Activated CD4-positive, alpha-beta T cell treated with anti-CD3 and anti-CD28 coated beads for 1 hour (primary cell): ENCODE measurements around the gene PKNOX2.

Experiments used
- DNase-seq: peaks from one replicate; pipeline ENCODE4 v3.0.0-alpha.2; 2020

PKNOX2 gene

DNA sequence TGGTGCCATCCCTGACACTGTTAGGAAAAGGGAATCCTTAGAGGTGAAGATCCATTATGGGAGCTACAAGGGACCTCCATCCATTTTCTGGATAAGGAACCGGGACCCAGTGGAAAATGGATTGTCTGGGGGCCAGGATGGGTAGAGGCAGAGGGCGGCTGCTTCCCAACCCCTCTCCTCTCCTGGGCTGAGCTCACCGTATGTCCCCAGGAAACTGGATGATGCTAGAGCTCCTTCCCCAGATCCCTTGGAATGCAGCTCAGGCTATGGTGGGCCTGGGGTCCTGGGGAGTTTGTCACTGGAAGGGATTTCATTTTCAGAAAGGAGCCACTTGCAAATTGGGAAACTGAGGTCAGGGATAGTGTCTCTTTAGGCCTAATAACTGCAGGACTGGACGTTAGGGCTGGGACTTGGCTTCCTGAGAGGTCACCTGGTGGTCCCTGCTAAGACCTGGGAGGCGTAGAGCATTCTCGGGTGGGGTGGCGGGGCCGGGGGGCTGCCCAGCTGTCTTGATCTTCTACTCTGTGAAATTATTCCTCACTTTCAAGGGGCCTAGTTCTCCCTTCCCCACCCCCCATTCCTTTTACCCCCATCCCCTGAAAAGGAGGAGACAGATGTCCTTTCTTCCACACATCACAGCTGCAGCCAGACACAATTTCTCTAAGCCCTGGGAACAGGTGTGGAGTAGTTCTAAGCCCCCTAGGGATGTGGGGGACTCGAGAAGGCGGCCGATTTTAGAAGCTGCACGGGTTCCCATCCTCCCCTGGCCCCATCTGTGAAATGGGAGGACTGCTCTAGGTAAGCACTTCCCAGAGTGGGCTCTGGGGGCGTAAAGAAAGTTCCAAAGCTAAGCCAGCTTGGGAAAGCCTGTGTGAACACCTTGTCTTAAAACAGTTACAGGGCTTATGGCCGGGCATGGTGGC is 99.8 kb downstream of the PKNOX2 start:
- DNase-seq: no peak

- DNase-seq: no peak
Measured at GRCh38 chr11:125267548-125267947, 103.0 kb downstream of the PKNOX2 start.

DNA sequence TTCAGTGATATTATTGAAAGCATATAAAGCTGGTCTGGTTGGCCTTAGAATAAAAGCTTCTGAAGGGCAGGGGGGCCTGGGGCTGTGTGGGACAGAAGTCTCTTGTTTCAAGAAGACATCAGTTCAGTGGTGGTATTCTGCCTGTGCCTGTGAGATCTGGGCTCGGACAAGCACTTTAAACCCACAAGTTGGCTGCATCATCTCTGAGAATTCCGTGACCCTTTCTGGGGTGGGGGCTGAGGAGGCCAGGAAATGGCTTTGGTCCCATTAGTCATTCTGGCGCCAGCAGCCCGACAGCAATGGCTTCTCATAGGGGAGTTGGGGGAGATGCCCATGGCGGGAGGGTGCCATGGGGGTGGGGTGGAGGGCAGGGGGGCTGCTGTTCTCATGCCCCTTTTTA is 104.1 kb downstream of the PKNOX2 start:
- no peak for DNase-seq

DNA sequence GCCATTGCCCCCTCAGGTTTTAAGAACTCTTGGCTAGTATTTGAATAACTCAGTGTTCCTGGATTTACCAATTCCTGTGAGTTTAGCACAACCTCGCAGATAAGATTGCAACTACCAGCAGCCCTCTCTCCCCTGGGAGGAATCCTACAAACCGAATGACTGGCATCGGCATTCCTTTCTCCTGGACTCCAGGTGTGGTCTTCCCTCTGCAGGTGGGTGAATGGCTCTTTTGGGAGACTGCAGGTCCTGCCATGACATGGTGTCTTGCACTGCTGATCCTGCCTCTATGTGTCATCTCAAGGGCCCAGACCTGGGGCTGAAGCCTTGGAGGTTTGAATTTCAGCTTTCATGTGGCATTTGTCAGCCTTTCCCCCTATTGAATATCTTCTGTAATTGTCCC is 105.6 kb downstream of the PKNOX2 start:
- no peak for DNase-seq

GRCh38 chr11:125270711-125271110 is 106.2 kb downstream of the PKNOX2 start:
- no peak for DNase-seq

DNA sequence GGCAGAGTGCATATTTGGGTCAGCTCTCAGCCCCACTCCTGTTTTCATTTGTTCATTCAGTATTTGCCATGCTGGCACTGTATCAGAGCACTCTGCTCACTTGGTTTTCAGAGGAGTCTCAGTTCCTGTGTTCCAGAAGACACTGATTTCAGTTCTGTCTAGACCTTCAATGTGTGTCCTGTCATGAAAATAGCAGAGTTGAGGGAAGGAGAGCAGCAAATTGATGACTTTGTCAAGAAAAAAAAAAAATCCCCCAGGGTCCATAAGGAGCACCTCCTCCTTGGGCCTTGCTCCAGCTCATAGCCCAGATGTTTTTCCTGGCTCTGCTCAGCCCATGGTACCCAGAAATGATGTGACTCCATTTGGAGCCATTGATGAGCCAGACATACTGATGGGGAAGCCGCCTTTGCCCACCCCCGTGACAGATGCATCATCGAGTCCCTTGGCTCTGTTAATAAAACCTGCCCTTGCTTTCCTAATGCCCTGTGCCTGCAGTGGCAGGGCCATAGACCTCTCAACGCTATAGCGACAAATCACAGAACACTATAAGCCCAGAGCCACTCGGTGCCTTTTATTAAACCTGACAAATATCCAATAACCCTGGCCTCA is 107.0 kb downstream of the PKNOX2 start:
- DNase-seq: no peak

- no peak for DNase-seq
Measured at GRCh38 chr11:125272092-125272491, 107.5 kb downstream of the PKNOX2 start.

GRCh38 chr11:125272821-125273220 is 108.3 kb downstream of the PKNOX2 start:
- no peak for DNase-seq

DNA sequence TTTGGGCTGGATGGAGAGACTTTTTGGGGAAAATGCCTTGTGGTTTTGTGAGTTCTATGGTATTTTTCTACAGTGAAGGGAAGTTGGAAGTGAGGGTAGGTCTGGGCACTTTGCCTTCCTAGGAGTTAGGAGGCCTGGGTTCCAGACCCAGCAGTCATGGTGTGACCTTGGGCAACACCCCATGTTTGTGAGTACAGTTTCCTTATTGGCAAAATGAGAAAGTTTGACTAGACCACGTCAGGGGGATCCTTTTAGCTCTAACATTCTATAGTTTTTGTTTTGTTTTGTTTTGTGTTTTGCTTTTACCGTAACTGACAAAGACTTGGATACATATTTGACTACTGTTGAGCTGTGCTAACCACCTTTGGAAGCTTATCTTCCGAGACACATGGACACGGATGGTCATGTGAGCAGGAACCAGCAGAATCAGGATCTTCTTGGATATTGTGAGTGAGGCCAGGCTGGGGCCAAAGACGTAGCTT is 109.0 kb downstream of the PKNOX2 start:
- no peak for DNase-seq

- DNase-seq: no peak
Measured at GRCh38 chr11:125274309-125274708, 109.8 kb downstream of the PKNOX2 start.

- DNase-seq: no peak
Measured at GRCh38 chr11:125274774-125275173, 110.2 kb downstream of the PKNOX2 start.

GRCh38 chr11:125275905-125276618 is 111.5 kb downstream of the PKNOX2 start:
- no peak for DNase-seq

GRCh38 chr11:125276619-125276976 is 112.0 kb downstream of the PKNOX2 start:
- DNase-seq: no peak

- no peak for DNase-seq
Measured at GRCh38 chr11:125279676-125280418, 115.3 kb downstream of the PKNOX2 start.

DNA sequence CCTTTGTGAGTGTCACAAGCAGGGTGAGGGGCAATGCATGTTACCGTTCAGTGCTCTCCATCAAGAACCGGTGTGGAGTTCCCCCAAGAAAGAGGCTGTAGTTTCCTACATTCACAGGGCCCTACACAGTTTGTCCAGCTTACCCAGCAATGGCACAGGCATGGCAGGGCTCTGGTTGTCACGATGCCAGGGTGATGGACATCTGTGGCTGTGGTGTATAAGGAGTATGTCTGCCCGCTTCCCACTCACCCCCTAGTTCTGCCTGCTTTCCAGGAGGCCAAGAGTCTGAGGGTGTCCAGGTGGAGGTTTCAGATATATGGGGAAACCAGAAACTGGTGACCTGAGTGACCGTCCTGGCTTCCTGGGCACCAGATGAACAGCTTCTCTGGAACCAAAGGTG is 116.1 kb downstream of the PKNOX2 start:
- DNase-seq: no peak

- no peak for DNase-seq
Measured at GRCh38 chr11:125281831-125282595, 117.5 kb downstream of the PKNOX2 start.

- DNase-seq: no peak
Measured at GRCh38 chr11:125282596-125282914, 118.0 kb downstream of the PKNOX2 start.

- no peak for DNase-seq
Measured at GRCh38 chr11:125284245-125284850, 119.8 kb downstream of the PKNOX2 start.

GRCh38 chr11:125285844-125286243 is 121.3 kb downstream of the PKNOX2 start:
- DNase-seq: no peak

GRCh38 chr11:125286486-125286885 is 121.9 kb downstream of the PKNOX2 start:
- DNase-seq: no peak

GRCh38 chr11:125287491-125288210 is 123.1 kb downstream of the PKNOX2 start:
- no peak for DNase-seq
